HG02885 (cell line): Measurements from ENCODE around the gene ADAMTS2.

Experiments
- ATAC-seq: cut with Tn5 transposase; IDR thresholded peaks from one replicate; pipeline ENCODE4 v1.9.1; 2021; ENCODE audit warnings: mild to moderate bottlenecking; ENCODE audit not compliant: unreplicated experiment, poor library complexity

ADAMTS2 gene

DNA sequence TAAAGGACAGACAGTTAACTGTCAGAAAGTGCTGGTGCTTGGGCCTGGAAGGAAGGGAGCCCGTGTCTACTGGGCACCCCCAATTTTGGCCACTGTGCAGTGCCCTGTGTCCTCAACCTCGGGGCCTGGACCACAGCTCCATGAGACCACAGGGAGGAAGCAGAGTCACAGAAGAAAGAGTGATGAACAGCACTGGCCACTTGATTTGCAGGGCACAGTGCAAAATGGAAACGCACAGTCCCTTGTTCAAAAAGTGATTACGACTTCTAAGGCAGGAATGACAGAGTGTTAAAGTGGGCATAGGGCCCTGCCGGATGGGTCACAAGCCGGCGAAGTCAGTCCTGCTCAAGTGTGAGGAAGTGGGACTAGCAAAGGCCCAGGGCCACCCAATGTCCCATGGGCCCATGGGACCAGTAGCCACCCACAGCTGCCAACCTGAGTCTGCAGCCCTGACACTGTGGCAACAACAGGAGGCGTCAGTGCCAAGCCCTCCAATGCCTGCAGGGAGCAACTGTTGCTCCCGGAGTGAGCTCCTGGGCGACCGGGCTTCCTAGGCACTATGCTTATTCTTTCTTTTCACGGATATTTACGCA, 85.4 kb downstream of the ADAMTS2 start:
- ATAC-seq, result no peak

DNA sequence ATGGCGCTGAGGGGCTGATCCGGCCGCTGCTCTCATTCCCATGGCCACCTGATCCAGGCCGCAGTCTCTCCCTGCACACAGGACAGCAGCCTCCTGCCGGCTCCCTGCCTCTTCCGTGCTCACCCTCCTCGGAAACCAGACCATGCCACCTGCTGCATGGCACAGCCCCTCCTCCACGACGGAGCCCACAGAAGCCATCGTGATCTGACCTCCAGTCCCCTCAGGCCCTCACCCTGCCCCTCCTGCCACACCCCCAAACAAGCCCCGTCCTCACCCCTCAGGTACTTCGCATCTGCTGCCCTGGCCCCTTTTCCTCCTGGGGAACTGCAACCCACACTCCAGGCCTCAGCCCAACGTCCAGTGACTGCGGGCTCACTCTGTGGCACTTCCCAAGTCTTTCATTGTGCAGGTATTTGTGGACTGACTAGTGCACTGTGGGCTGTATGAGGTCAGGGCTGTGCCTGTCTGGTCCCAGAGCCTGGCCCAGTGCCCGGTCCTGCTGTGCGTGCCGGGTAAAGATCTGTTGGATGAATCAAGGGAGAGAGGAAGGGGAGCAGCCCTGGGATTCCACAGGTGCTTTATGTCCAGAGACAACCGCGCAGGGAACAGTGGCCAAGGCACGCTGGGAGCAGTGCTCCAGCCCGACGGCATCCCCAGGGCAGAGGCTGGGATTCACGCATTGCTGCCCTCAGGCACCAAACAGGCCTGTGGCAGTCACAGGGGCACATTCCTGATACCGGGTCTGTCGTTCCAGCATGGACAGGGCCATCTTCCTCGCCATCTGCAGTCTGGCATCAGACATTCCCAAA, 86.1 kb downstream of the ADAMTS2 start:
- ATAC-seq, result no peak

DNA sequence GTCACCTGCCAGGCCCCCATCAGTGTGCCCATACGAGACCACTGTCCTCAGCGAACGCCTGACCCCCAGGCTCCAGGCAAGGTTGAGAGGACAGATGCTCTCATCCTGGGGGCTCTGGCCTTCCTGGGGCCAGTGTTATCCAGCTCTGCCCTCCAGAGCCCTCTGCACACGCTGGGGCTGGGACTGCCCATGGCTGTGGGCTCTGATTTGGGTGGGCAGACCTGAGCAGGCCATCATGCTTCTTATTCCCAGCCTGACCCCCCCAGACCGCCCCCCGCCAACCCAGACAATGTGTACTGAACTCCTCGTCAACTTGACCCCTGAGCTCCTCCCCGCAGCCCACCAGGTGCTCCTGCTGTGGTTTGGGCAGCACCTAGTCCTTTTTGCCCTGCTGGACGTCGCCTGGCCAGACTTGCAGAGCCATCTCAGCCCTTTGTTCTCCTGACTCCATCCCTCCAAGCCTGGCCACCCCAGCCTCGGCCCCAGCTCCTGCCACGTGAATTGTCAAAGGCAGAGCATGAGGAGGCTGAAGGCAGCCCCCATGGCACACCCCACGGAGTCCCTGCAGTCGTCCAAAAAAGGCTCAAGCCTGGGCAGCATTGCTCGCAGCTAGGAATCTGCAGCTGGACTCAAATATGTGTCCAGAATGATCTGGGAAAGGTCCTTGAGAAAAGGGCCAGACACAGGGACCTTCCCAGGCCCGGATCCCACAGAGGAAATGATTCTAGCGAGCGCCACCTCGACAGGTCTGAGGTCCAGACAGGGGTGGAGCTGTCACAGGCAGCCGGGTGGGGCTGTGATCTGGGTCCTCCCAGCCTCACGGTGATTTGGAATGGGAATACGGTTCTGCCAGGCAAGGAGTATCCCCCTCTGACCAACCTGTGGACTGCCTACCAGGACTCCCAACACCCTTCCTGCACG, 87.0 kb downstream of the ADAMTS2 start:
- no peak for ATAC-seq

- ATAC-seq, result no peak
Measured at GRCh38 chr5:179257176-179257682, 88.0 kb downstream of the ADAMTS2 start.

DNA sequence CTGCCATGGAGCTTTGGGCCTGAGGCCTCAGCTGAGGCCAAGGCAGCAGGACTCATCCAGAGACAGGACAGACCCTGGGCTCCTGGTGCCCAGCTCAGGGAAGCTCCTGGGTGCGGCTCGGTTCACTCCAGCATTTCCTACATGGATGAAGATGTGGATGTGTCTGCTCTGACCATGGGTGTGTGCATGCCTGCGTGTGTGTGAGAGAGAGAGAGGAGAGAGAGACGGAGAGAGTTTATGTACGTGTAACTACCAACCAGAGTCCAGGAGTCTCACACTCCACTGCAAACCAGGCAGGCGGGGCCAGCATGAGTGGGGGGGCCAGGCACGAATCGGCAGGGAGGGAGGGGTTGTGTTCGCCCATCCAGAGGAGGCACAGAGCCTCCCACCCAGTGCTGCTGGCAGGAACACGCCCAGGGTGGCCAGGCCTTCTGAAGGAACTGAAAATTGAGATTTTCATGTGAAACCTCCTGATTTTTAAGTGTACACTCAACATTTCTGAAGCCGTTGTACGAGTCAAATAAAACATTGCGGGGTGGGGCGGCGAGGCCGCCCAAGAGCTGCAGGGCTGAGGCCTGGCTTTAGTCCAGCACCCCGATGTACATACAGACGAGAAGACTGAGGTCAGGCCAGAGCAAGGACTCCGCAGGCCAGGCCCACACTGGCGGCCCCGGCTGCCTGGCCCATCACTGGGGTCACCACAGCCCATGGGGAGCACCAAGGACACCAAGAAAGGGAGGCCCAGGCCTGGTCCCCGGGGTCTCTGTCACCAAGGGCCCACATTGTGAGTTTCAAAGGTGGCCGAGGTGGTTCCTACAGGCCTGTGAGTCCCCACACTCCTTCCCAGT, 88.7 kb downstream of the ADAMTS2 start:
- no peak for ATAC-seq

DNA sequence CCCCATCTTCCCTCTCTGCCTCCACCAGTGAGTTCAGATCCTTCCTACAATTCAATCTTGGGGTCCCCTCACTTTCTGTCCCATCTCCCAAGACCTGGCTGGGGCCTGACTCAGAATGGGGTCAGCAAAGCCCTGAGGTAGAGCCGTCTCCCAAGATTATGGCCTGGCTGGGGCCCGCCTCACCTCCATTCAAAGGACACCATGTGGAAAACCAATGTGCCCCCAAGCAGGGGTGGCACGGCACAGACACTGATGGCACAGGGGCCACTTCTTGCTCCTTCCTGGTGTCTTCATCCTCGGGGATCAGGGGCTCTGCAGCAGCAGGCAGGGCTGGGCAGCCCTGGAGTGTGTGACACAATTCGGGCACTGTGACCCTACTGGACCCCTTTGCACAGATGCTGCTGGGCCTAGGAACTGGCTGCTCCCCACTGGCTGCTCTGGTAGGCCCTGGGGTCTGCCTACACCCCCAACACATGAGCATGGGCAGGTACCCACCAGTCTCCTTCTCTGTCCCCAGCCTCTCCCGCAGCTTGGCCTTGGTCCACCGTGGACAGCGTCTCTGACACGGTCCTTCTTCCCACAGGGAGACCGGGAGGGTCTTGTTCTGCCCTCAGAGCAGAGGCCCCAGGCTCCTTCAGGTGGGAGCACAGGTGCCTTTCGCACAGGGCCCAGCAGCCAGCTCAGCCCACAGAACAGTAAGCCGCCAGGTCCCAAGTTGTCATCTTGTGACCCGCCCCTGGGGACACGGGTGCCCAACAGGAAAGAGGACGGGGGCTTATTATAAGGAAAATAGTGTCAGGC, 89.5 kb downstream of the ADAMTS2 start:
- no peak for ATAC-seq

GRCh38 chr5:179254638-179255271, 90.5 kb downstream of the ADAMTS2 start:
- ATAC-seq, result no peak

DNA sequence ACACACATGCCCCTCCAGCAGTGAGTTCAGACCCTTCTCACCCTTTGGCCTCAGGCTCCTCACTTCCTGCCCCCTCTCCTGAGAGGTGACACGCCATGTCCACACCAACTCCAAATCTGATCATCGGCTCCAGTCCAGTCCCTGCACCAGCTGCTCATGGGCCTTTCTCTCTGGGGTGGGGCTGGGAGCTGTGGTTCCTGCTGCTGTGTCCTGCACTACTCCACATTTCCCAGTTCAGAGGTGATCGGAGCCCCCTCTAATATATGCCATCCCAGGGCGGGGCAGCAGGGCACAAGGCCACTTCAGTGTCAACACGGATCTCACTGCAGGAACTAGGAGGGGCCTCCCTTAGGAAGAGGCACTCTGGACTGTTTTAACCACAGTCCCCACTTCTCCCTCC, 91.5 kb downstream of the ADAMTS2 start:
- no peak for ATAC-seq

DNA sequence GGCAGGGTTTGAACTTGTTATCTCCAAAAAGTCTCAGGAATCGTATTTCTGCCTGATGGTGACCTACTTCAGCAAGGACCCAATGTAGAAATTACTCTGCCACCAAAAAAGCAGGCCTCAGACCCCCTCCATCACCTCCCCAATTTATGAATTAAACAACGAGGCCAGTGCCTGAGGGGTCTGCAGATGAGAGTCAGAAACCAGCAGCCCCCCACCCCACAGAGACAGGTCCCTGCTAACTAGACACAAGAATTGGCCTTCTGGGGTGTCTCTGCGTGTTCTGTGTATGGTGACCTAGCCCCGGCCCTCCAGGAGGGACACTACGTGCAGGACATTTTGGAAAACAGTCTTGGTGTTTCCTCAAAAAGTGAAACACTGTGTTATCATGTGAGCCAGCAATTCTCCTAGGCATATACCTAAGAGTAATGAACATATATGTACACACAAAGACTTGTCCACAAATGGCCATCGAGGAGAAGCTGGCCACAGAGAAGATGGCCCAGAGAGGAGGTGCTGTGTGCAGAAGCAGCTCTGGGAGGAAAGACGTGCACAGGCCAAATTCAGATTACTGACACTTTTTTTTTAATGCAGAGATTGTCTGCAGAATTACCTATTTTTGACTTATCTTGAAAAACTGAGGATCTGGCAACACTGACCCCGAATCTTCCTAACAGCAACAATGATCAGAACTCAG, 93.8 kb downstream of the ADAMTS2 start:
- ATAC-seq, result no peak

DNA sequence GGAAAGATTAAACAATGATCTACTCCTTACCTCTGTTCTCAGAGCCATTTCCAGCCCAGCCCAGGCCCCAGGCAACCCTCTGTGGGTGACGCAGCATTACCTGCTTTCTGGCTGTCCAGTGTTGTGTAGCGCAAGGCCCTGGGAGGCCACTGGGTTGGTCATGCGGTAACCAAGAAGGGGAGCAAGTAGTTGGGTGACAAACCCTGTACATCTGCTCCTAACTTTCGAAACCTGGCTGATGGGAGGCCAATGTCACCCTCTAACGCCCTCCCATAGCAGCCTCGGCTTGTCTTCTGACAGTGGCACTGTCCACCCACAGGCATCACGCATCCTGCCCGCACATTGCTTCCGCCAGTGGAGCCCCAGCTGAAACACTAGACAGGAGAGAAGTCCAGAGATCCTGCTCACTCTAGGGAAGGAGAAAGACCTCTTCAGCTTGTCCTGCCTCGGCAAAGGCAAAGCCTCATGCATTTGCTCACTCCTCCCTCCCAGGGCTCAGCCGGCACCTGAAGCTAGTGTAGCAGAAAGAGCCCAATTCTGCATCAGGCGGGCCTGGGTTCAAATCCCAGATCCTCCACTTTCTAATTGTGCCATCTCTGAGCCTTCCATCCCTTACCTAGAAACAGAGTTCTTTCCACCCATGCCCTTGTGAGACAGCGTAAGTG, 94.6 kb downstream of the ADAMTS2 start:
- no peak for ATAC-seq

DNA sequence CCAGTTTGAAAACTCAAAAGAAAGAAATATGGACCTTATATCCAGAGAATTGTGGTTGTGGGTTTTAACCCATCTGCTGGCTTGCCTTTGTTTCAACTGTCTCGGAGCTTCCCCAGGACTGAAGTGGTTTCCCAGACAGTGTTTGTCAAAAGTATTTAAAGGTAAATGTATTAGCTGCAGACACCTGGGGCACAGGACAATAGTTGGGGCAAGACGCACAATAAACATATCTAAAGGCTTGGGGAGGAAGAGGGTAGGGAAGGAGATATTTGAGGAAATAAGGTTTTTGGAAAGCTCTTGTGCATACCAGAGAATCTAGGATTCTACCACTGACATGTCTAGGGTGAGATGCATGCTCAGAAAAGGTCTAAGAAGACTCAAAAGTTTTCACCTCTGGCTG, 99.0 kb downstream of the ADAMTS2 start:
- no peak for ATAC-seq

GRCh38 chr5:179245031-179245430, 100.2 kb downstream of the ADAMTS2 start:
- no peak for ATAC-seq

GRCh38 chr5:179244044-179244443, 101.2 kb downstream of the ADAMTS2 start:
- no peak for ATAC-seq

DNA sequence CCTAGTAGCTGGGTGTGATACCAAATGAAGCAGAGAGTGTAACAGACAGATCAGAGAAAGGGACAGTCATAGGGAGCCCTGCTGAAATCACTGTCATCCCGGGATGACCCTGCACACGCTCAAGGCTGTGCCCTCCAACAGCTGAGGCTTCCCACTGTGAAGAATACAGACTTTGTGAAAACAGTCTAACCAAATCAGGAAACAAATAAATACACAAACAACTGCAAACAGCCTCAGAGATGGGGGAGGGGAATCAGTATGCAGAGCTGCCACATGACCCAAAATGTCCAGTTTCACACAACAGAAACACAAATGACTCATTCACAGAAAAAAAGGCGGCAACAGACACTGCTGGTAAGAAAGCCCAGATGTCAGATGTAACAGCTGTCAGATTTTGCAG, 101.9 kb downstream of the ADAMTS2 start:
- ATAC-seq, result no peak

DNA sequence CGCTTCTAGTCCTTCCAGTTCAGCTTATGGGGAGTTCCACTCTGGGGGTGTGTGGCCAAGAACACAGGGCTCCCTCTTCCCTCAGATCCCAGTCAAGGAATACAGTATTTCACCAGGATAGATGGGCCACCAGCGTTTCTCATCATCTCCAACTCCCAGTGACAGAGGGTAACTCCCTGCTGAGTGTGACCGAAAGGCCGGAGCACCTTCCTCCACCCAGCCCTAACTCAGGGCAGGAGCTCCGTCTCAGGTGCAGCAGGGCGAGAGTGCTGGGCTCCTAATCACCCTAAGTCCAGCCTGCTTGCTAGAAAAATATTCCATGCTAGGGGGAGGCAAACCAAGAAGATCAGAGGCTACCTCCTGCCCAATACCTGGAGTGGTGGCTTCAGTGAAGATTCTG, 102.6 kb downstream of the ADAMTS2 start:
- no peak for ATAC-seq

DNA sequence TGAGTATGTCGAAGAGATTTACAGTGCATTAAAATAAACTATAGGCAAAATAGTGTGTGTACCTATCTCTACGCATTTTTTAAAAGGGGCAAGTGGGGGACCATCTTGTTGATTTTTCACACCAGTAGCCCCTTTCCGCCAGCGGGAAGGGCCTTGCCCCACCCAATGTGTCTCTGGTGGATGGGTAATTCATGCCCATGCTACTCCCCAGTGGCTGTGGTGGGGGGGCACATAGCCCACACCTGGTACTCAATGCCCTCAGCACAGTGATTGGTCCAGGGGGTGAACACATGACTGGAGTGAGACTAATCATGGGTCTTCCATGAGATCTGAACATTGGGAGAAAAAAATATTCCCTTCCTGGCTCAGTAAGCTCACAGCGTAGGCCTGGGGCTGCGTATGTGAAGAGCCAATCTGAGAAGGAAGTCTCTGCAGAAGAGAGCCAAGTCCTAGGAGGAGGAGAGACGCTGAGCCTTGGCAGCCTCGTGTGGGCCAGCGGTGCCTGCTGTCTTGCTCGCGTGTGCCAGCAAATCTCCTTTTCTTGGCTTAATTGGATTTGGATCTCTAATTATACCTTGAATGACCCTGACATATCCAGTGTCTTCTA, 103.4 kb downstream of the ADAMTS2 start:
- no peak for ATAC-seq

GRCh38 chr5:179241175-179241574, 104.1 kb downstream of the ADAMTS2 start:
- no peak for ATAC-seq
